ENCODE measurements around the gene KCNJ13. TPM values are rescaled to one million over a fixed set of nuclear protein-coding genes. Genes with fewer than 3 reads are reported as not detected.
"Not testable (repeated sequence)": the region's sequence is repeated elsewhere in the genome, so short reads cannot be mapped to it uniquely, and the experiment has no call there.

Gene KCNJ13
- polyA plus RNA-seq, 3 donors, result 2.6 to 4.1 (median 3.4) TPM

- no peak for DNase-seq (ENCODE audit: low read depth in 3 of 3, low spot score in 2 of 3)
Observed at GRCh38 chr2:232770207-232770606, 6.2 kb downstream of the KCNJ13 start.

- DNase-seq (ENCODE audit: low read depth in 3 of 3, low spot score in 2 of 3), result no peak
Observed at GRCh38 chr2:232767866-232768265, 8.5 kb downstream of the KCNJ13 start.

GRCh38 chr2:232761301-232761907, 15.0 kb downstream of the KCNJ13 start:
- peak in 1 of 3 donors; percentile 18 for DNase-seq (ENCODE audit: low read depth in 3 of 3, low spot score in 2 of 3)

DNA sequence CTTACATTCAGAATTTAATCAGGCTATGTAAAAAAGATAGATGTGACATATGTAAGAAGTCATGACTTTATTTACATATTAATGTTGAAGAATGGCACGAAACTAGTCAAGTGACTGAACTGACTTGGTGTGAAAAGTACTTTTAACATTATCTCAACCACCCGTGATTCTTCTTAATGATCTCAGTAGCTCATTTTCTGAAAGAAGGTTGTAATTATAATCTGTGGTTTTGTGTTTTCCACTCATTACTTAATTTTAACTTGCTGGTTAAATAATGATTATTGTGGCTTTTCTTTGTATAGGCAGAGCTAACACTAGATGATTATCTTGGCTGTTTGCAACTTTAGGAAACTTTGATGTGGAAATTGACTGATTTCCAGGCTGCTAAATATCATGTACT, 18.5 kb downstream of the KCNJ13 start:
- no peak for DNase-seq (ENCODE audit: low read depth in 3 of 3, low spot score in 2 of 3)

- DNase-seq (ENCODE audit: low read depth in 3 of 3, low spot score in 2 of 3), result no peak
Observed at GRCh38 chr2:232750135-232750671, 26.2 kb downstream of the KCNJ13 start.

- no peak for DNase-seq (ENCODE audit: low read depth in 3 of 3, low spot score in 2 of 3)
Observed at GRCh38 chr2:232749331-232749730, 27.0 kb downstream of the KCNJ13 start.

GRCh38 chr2:232748038-232748437, 28.3 kb downstream of the KCNJ13 start:
- no peak for DNase-seq (ENCODE audit: low read depth in 3 of 3, low spot score in 2 of 3)

- no peak for DNase-seq (ENCODE audit: low read depth in 3 of 3, low spot score in 2 of 3)
Observed at GRCh38 chr2:232744963-232745362, 31.4 kb downstream of the KCNJ13 start.

DNA sequence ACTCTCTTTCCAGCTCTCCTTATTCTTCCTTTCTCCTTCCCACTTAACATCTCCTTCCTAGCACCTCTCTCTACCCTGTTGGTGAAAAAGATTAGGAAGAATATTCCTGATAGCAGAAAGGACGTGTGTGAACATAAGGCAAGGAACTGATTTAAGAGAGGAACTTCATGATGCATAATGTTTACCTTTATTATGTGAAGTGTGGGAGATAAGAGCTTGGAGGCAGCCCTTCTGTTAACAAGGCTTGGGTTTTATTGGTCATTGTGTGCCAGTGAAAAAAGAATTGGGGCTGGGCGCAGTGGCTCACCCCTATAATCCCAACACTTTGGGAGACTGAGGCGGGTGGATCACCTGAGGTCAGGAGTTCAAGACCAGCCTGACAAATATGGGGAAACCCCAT, 34.4 kb downstream of the KCNJ13 start:
- DNase-seq (ENCODE audit: low read depth in 3 of 3, low spot score in 2 of 3), result no peak

GRCh38 chr2:232741294-232741693, 35.1 kb downstream of the KCNJ13 start:
- DNase-seq (ENCODE audit: low read depth in 3 of 3, low spot score in 2 of 3), result no peak

GRCh38 chr2:232731470-232731869, 44.9 kb downstream of the KCNJ13 start:
- no peak for DNase-seq (ENCODE audit: low read depth in 3 of 3, low spot score in 2 of 3)

- no peak for DNase-seq (ENCODE audit: low read depth in 3 of 3, low spot score in 2 of 3)
Observed at GRCh38 chr2:232728785-232729184, 47.6 kb downstream of the KCNJ13 start.

DNA sequence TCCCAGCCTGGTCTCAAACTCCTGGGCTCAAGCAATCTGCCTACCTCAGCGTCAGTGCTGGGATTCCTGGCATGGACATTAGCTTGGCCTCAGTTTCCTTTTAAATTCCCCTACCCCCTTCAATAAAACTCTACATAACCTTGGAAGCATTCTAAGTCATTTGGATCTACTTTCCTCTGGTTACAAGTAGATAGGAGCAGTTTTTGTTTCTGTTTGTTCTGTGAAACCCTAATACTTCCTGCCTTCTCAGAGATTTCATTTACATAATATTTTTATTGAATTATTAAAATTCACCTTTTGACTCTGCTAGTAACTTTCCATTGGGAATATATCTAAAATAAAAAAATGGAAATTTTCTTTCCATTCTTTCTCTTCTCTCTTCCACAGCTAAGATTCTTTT, 53.3 kb downstream of the KCNJ13 start:
- DNase-seq (ENCODE audit: low read depth in 3 of 3, low spot score in 2 of 3), result no peak

- no peak for DNase-seq (ENCODE audit: low read depth in 3 of 3, low spot score in 2 of 3)
Observed at GRCh38 chr2:232721882-232722281, 54.5 kb downstream of the KCNJ13 start.

DNA sequence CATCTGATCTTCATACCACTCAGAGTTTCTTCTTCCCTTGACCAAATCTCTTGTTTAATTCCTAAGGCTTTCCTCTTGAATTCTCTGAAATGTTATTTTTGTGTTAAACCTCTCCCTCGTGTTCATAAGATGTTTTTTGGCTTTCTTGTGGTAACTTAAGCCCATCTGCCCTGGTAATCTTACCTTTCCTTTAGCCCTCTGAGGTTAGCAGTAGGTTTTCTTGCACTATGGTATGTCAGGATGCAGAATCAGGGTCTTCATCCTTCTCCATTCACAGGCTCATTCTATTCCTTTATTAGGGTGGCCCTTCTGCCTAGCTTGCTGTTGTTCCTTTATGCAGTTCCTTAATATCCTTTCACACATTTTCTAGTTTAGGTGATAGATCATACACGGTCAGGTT, 55.1 kb downstream of the KCNJ13 start:
- no peak for DNase-seq (ENCODE audit: low read depth in 3 of 3, low spot score in 2 of 3)

GRCh38 chr2:232720056-232720455, 56.3 kb downstream of the KCNJ13 start:
- DNase-seq (ENCODE audit: low read depth in 3 of 3, low spot score in 2 of 3), result not testable (repeated sequence)

Other genes with a start within 250 kb of the KCNJ13 start
- gene CHRNG, start 236.9 kb downstream of the KCNJ13 start, polyA plus RNA-seq (ENCODE audit: insufficient read length in 3 of 3), result 1 to 10 TPM in 1 of 3 donors, under 1 TPM in 2; 0.55 to 1.1 (median 0.74) TPM
- 10 to 100 TPM; 12.3 to 14.7 (median 14.2) TPM for gene TIGD1, start 226.0 kb downstream of the KCNJ13 start, polyA plus RNA-seq (ENCODE audit: insufficient read length in 3 of 3)
- 100 to 1,000 TPM; 106 to 118 (median 112) TPM for gene EIF4E2, start 225.9 kb downstream of the KCNJ13 start, polyA plus RNA-seq (ENCODE audit: insufficient read length in 3 of 3)
- 10 to 100 TPM; 55.8 to 90.4 (median 85.6) TPM for gene EFHD1, start 143.0 kb downstream of the KCNJ13 start, polyA plus RNA-seq (ENCODE audit: insufficient read length in 3 of 3)
- gene GIGYF2, start 79.2 kb downstream of the KCNJ13 start, polyA plus RNA-seq (ENCODE audit: insufficient read length in 3 of 3), result 10 to 100 TPM; 64.8 to 66.7 (median 66.2) TPM
- gene SNORC, start 93.7 kb upstream of the KCNJ13 start, polyA plus RNA-seq (ENCODE audit: insufficient read length in 3 of 3), result 1 to 10 TPM in 2 of 3 donors, under 1 TPM in 1; 0.85 to 2.2 (median 1.8) TPM
- gene NGEF, start 236.7 kb upstream of the KCNJ13 start, polyA plus RNA-seq (ENCODE audit: insufficient read length in 3 of 3), result 1 to 10 TPM; 2.3 to 3.0 (median 2.7) TPM

Measured in right renal cortex interstitium (tissue), 3 donors.